ENCODE results near the gene IL1R1. TPM values are rescaled to one million over a fixed set of nuclear protein-coding genes. Genes with fewer than 3 reads are reported as not detected.

Gene IL1R1
- total RNA-seq, 1 donor from 2014 or later: not detected

GRCh38 chr2:102117472-102117858 lies 25.1 kb upstream of the IL1R1 start:
- ChIA-PET POLR2A (interaction anchor here (0.5 kb wide), 1 partner anchor 539 kb away, joined by 13 read pairs; no protein-coding TSS in a partner anchor), CTCF (no interaction called here)
- TF ChIP-seq CTCF (IDR thresholded peaks at IDR 0.05): no peak
- intact Hi-C loops (cut with micrococcal nuclease): no loop called here
- DNase-seq (no peak), ATAC-seq (ENCODE audit: low read depth) (no peak)
- H3K36me3 Mint-ChIP-seq (ENCODE audit: low read depth): no peaks in the 10 kb centered on the region
- no peak overlapping the region for H3K27ac Mint-ChIP-seq
- H3K9me3 Mint-ChIP-seq: no peaks in the 10 kb centered on the region
- no peaks in the 10 kb centered on the region for H3K4me1 Mint-ChIP-seq
- H3K27me3 Mint-ChIP-seq: peaks cover 8% of the 10 kb centered on the region
- H3K4me3 Mint-ChIP-seq: no peak overlapping the region

DNA sequence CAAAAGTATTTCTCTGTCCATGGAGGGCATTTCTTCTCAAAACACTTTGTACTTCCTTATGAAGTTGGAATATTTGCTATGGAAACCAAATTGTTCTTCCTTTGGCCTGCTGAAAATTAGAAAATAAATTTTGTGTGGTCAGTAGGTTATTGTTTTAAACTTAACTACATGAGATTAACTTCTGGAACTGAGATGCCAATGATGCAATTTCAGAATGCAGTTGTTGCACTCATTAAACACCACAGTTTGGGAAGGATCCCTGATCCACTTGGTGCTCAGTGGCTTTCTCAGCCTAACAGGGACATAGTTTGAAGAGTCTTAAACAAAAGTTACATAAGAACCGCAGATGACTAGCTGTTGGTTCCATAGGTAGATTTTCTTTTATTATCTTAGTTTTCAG lies 23.3 kb upstream of the IL1R1 start:
- ChIA-PET CTCF (no interaction called here), POLR2A (no interaction called here)
- intact Hi-C loops (cut with micrococcal nuclease): no loop called here
- no peaks in the 10 kb centered on the region for H3K36me3 Mint-ChIP-seq (ENCODE audit: low read depth)
- peaks cover 8% of the 10 kb centered on the region for H3K27me3 Mint-ChIP-seq
- H3K27ac Mint-ChIP-seq: no peak overlapping the region
- TF ChIP-seq CTCF (IDR thresholded peaks at IDR 0.05): no peak
- H3K4me3 Mint-ChIP-seq: no peak overlapping the region
- no peak for DNase-seq
- no peak for ATAC-seq (ENCODE audit: low read depth)
- no peaks in the 10 kb centered on the region for H3K9me3 Mint-ChIP-seq
- H3K4me1 Mint-ChIP-seq: no peaks in the 10 kb centered on the region

DNA sequence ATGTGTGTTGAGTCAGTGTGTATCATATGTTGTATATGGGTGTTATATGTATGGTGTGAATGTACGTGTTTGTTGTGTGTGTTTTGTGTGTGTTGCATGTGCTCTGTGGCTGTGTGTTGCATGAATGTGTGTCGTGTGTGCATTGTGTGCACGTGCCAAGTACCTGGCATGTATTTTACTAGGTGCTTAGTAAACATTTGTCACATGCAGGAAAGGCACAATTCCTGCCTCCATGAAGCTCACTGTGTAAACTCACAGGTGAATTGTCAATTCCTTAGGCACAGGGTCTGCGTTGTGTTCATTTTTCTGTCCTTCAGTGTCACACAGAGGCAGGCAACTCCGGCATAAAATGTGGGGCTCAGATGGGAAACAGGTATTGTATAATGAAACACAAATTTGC lies 22.3 kb upstream of the IL1R1 start:
- CTCF ChIA-PET: no interaction called here
- peaks cover 7% of the 10 kb centered on the region for H3K27me3 Mint-ChIP-seq
- H3K27ac Mint-ChIP-seq: no peak overlapping the region
- no peaks in the 10 kb centered on the region for H3K4me1 Mint-ChIP-seq
- intact Hi-C loops (cut with micrococcal nuclease): no loop called here
- H3K9me3 Mint-ChIP-seq: no peaks in the 10 kb centered on the region
- DNase-seq (no peak), ATAC-seq (ENCODE audit: low read depth) (no peak)
- TF ChIP-seq CTCF (IDR thresholded peaks at IDR 0.05): no peak
- no peak overlapping the region for H3K4me3 Mint-ChIP-seq
- POLR2A ChIA-PET: no interaction called here
- no peaks in the 10 kb centered on the region for H3K36me3 Mint-ChIP-seq (ENCODE audit: low read depth)

DNA sequence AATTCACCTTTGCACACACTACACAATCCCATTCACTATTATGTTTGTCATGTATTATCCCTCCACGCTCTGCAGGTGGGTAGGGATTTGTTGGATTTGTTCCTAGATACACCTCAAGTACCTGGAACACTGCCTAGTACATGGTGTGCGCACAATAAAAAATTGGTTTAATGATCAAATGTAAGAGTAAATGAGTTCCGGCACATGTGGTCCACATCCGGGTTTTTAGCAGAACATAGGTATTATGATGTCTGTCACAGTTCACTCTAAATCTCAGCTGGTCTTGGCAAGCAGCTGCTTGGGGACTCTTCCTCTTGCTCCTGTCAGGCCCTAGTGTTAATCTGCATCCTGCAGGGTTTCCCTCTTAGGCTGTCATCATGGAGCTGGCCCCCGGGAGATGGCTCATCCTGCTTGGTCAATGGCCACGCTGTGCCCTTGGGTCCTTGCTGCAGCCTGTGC lies 21.8 kb upstream of the IL1R1 start:
- intact Hi-C loops (cut with micrococcal nuclease): no loop called here
- no peaks in the 10 kb centered on the region for H3K4me1 Mint-ChIP-seq
- no peak for TF ChIP-seq CTCF (IDR thresholded peaks at IDR 0.05)
- no peaks in the 10 kb centered on the region for H3K36me3 Mint-ChIP-seq (ENCODE audit: low read depth)
- ATAC-seq (ENCODE audit: low read depth): no peak
- no peak overlapping the region for H3K27ac Mint-ChIP-seq
- CTCF ChIA-PET: no interaction called here
- no peaks in the 10 kb centered on the region for H3K9me3 Mint-ChIP-seq
- no peak for DNase-seq
- POLR2A ChIA-PET: no interaction called here
- H3K27me3 Mint-ChIP-seq: peaks cover 4% of the 10 kb centered on the region
- no peak overlapping the region for H3K4me3 Mint-ChIP-seq

DNA sequence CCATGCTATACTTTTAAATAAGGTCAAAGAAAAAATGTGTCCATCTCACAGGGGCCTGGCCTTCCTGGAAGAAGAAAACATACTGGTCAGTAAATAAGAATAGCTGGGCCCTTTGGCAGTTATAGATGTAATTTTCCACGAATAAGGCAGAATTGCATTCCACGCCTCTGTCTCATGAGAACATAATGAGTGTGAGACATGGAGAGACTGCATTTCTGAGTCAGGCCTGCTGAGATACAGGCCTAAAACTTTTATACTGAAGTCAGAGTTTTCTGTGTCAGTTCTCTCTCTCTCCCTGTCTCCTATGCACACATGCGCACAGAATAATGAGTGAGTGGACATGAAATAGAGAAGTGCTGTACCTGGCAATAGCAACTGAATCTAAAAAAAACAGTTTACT lies 20.4 kb upstream of the IL1R1 start:
- ChIA-PET CTCF (no interaction called here), POLR2A (no interaction called here)
- Mint-ChIP-seq H3K4me1 (no peaks in the 10 kb centered on the region), H3K36me3 (ENCODE audit: low read depth) (no peaks in the 10 kb centered on the region), H3K9me3 (no peaks in the 10 kb centered on the region), H3K4me3 (no peak overlapping the region), H3K27me3 (peaks cover 5% of the 10 kb centered on the region), H3K27ac (no peak overlapping the region)
- no peak for TF ChIP-seq CTCF (IDR thresholded peaks at IDR 0.05)
- no peak for DNase-seq
- ATAC-seq (ENCODE audit: low read depth): no peak
- intact Hi-C loops (cut with micrococcal nuclease): no loop called here
